ENCODE measurements around the gene TSPAN14.

Gene TSPAN14

GRCh38 chr10:80454513-80455460, 677 bp downstream of the TSPAN14 start:
- DNase-seq (ENCODE audit: low read depth) = no peak

DNA sequence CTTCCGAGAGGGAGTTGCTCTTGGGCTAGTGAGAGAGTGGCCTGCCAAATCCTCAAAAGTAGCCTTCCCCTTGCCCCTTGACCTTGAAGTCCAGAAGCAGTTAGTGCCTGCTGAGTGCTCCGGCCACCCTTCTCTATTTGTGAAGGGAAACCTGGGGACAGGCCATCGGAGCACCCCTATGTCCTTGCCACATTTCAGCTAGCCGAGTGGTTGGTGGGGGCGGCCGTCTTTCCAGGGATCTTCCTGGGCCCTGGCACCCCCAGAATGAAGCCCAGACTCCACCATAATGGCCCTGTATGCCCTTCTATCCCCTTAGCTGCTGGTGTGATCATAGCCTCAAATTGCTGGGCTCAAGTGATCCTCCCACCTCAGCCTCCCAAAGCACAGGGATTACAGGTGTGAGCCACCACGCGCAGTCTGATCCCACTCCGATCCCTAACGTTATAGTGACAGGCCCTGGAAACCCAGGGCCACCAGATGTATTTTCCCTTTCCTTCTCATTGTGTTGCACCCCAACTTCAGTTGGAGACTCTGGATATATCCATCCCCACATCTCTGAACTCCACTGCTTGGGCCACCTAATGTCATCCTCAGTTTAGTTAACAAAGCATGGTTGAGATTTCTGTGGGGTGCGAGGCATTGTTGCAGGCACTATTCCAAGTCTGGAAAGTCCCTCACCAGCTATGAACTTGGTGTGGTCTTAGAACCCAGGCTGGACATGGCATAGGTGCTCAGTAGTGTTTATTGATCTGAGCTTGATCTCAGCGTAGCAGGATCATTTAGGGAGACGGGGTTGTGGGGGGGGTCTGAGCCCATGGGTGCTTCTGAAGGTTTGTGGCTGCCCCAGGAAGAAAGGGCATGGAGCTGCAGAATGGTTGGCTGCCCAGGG, 1.6 kb downstream of the TSPAN14 start:
- no peak for DNase-seq (ENCODE audit: low read depth)

DNA sequence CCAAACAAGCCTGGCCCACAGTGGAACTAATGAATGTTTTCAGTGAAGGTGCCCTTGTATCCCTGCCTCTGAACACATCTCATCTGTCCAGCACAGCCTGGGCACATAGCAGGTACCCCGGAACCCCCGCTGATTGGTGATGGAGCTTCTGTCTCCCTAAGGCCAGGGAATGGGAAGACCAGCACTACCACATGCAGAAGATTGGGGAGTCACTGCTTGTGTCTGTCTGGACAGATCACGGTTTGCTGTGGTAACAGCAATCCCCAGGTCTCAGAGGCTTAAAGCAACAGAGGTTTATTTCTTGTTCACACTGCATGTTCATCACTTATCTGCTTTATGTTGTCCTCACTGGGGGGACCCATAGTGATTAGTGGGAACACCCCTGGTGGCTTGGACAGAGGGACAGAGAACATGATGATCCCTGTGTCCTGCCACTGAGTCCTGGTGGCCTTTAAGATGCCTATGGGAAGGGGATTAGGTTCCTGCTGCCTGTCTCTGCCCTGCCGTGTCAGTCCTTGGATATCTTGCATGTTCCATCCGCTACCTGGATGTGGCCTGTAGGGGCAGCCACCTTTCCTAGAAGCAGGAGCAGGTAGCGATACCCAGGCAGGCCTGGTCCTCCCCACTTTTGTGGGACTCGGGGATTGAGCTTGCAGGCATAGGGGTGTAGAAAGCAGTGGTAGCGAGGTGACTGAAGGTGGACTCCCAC, 3.6 kb downstream of the TSPAN14 start:
- no peak for DNase-seq (ENCODE audit: low read depth)

- DNase-seq (ENCODE audit: low read depth) = no peak
Observed at GRCh38 chr10:80458263-80458625, 4.1 kb downstream of the TSPAN14 start.

- no peak for DNase-seq (ENCODE audit: low read depth)
Observed at GRCh38 chr10:80458638-80459037, 4.5 kb downstream of the TSPAN14 start.

DNA sequence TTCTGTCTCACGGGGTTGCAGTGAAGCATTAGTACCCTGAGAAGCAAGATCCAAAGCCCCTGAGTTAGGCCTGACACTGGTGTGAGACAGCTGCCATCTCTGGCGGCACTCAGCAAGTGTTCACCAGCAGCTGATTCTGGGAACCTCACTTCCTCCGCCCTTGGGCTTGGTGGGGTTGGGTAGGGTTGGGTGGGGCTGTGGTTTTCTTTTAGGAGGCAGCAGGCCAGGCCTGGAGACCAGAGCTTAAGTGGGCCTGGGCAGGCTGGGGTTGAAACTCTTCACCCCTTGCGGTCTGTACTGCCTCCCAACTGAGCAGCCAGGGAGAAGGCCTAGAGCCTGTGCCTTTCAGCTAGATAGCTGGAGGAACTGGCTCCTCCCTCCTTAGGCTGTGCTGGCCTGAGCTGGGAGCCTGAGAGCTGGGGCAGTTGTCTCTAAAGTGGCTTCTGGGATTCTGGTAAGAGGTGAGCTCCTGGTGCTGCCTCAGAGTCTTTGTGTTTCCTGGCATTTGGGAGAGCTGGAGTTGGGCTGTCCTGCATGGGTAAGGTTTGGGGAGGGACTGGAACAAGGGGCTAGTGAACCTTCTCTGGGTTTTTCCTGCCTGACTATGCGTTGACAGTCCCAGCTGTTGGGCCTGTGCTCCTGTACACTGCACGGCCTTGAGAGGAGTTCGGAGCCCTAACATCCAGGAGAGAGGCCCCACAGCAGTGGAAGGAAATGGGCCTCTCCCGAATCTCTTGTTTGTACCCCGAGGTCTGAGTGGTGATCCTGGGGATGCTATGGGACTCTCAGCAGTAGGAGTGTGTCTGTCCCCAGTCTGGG, 5.1 kb downstream of the TSPAN14 start:
- no peak for DNase-seq (ENCODE audit: low read depth)

DNA sequence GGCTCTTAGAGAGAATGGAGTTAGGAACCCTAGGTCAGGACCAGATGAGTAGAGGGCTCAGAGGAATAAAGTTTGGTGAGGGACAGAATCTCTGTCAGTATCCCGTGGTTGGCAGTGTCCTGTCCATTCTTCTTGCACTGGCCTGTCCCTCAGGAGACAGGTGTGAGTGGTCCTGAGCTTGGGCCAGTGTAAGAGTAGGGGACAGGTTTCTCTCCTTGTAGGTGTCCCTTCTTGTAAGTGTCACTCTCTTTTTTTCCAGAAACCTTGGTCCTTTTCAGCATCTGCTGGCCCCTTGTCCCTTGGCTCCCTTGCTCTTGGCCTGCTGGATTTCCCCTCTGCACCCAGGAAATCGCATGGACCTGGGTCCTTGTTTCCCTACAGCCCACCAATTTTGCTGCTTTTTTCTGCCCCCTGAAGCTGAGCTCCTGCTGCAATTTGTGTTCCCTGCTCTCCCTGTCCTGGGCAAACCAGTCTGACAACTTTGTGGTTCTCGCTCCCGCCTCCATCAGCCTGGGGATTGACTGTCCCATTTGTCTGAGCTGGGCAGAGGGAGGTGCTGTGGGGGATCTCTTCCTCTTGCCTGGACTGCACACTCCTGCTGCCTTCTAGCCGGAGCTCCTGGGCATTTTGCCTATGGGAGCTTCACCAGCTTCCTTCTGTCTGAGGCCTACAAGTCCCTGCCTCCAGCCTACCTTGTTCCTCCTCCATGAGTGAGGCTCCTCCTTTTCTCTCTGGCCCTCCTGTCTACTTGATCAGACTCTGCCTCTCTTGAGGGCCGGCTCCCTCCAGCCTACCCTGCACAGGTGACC, 6.5 kb downstream of the TSPAN14 start:
- DNase-seq (ENCODE audit: low read depth) = no peak

DNA sequence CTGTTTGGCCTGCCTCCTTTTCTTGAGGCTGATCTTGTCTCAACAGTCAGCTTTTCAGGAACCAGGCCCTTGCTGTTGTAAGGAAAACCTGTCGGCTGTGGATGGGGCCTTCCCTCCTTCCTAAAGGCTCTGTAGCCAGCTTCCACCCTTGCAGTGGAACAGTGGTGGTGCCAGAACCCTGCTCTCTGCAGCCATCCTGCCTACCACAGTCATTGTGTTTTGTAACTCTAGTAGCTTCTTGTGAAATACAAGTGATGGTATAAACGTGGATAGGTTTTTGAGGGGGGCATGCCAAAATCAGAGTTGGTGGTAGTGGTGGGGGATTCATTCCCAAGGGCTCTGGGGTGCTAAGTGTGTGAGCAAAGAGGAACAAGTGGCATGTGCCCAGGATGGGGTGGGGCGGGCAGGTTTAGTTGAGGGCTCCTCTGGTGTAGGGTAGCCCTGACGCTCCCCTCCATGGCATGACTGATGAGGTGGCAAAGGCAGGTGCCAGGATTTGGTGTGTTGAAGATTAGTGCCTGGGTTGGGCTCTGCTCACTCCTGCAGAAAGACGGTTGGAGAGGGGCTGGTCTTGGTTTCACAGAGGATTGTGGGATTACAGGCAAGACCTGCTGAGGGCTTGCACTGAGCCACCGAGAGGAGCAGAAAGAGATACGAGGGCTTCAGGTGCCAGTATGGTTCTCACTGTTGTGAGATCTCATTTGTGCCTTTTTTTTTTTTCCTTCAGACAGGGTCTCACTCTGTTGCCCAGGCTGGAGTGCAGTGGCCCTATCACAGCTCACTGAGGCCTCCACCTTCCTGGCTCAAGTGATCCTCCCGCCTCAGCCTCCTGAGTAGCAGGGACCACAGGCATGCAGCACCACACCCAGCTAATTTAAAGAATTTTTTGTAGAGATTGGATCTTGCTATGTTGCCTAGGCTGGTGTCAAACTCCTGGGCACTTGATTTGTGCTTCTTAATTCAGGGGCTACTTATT, 7.4 kb downstream of the TSPAN14 start:
- no peak for DNase-seq (ENCODE audit: low read depth)

DNA sequence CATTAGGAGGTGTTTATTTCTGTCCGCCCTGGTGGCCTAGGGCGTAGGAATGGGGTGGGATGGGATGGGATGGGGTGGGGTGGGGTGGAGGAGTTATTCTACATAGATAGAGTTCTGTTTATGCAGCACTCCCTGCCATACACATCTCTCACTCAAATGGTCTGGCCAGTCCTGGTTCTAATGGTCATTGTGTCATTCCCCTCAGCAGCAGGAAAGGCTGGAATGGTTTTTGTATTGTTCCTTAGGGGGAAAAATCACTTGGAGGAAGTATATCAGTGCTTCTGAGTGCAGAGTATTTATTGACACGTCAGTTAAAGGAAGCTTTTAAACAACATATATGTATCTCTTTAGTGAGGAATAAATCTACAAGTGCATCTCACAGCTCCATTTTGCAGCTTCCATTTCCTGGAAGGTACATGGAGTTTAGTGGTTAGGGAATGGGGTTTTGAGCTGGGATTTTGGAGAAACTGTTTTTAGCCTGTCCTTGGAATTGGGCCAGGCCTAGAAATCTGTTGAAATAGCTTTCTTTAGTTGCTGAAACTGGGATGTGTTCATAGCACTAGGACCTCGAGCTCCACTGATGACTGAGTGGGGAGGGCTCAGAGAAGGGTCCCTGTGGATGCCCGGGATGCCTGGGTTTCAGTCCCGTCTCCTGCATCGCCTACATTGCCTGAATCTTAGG, 8.3 kb downstream of the TSPAN14 start:
- DNase-seq (ENCODE audit: low read depth) = no peak

GRCh38 chr10:80462981-80463741, 9.1 kb downstream of the TSPAN14 start:
- no peak for DNase-seq (ENCODE audit: low read depth)

- DNase-seq (ENCODE audit: low read depth) = no peak
Observed at GRCh38 chr10:80463868-80464267, 9.8 kb downstream of the TSPAN14 start.

DNA sequence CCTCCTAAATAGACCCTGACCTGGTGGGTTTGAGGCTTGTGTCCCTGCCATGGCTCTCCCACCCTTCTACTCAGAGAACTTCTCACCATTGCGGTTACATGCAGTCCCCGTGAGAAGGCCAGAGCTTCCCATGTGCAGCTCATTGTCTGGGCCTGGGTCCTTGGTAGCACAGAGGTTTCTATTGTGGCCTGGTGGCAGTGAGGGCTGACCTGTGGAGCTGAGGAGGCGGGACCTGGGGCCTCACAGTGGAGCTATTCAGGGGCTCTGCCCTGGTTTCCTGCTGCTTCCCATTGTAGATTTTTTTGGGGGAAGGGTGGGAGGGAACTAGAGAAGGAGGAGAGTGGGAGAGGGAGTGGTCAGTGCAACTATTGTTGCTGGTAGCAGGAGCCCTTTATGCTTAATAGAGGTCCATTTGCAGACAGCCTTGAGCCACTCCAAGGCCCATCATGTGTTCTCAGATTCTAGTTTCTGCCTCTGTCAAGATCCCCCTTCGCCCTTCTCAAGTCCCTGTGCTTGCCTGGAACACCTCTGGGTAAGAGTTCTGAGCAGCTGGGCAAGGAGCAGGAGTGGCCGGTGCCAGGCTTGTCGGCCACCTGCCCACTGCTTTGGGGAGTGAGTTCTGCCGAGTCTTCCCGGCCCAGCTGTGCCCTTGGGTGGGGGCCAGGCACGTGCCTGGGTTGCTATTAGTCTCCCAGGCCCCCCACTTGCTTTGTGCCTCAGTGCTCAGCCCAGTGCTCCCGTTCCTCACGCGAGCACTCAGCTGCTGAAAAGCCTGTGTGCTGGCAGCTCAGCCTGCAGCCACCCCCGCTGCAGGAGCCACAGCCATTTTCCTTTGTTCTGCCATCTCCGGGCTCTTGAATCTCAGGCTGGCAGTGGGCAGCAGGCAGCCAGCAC, 10.7 kb downstream of the TSPAN14 start:
- no peak for DNase-seq (ENCODE audit: low read depth)

- no peak for DNase-seq (ENCODE audit: low read depth)
Observed at GRCh38 chr10:80465451-80465835, 11.3 kb downstream of the TSPAN14 start.

DNA sequence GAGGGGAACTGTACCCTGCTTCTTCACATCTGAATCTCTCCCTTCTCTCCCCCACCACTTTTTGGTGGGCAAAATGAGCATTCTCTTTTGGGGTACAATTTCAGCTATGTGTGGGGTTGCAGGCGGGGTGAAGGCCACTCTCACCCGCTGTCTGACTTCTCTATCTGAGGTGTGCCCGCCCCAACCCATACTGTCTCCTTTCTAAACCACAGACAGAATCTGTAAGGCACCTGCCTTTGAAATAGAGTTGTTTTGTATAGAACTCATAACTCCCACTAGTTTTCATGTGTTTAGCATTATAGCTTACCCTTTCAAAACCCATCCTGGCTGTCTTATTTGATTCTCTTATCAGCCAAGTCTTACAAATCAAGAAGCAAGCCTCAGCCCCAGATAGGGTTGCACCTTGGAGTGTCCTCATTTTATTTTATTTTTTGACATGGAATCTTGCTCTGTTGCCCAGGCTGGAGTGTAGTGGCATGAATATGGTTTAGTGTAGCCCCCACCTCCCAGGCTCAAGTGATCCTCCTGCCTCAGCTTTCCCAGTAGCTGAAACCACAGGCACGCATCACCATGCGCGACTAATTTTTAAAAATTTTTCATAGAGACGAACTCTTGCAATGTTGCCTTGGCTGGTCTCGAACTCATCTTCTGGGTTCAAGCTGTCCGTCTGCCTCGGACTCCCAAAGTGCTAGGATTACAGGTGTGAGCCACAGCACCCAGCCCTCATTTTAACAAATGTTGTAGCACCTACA, 11.9 kb downstream of the TSPAN14 start:
- no peak for DNase-seq (ENCODE audit: low read depth)

DNA sequence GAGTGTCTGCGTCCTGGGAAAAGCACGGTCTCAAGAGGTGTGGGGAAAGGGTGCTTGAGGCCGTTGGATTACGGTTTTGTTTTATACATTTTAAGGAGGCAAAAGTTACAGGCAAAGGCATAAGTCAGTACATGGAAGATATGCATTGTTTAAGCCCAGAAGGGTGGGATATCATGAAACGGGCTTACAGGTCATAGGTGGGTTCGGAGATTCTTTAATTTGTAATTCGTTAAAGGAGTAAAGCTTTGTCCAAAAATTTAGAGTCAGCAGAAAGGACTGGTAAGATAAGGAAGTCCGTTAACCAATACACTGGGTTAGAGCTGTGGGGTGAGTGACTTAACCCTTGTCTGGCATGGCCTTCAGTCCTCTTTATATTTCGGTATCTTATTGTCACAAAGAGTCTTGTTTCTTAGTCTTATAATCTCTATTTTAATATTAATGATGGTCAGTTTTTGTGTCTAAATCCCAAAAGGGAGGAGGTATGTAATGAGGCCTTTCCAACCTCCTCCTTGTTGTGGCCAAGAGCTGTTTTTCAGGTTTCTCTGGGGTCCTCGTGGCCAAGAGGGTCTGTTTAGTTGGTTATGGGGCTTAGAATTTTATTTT, 12.7 kb downstream of the TSPAN14 start:
- no peak for DNase-seq (ENCODE audit: low read depth)

- DNase-seq (ENCODE audit: low read depth) = no peak
Observed at GRCh38 chr10:80468002-80468401, 13.9 kb downstream of the TSPAN14 start.

Data from HS-5 (cell line).